ENCODE data around the gene SMAD3.

The SMAD3 gene

DNA sequence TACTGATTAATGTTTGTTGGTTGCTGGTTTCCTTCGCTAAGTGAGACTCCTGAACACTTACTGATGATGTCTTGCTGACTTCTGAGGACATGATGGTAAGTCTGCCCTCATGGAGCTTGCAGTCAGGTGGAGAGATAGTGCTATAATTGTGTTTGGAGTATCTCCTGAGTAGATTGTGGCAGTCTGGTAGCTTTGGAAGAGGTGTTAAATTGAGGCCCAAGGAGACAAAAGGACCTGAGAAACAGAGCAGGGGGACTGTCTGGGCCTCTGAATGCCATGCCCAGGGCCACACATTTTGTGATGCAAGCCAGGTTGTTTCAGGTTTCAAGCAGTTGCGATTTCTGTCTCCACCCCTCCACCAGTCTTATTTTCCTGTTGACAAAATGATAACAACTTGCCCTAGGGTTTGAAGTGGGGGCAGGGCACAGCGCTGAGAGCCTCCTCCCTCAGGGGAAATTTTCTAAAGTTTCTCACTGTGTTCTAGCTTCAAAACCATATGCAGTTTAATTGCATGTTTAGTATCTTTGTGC, 16.7 kb downstream of the SMAD3 start:
- peak; percentile 75 for DNase-seq

DNA sequence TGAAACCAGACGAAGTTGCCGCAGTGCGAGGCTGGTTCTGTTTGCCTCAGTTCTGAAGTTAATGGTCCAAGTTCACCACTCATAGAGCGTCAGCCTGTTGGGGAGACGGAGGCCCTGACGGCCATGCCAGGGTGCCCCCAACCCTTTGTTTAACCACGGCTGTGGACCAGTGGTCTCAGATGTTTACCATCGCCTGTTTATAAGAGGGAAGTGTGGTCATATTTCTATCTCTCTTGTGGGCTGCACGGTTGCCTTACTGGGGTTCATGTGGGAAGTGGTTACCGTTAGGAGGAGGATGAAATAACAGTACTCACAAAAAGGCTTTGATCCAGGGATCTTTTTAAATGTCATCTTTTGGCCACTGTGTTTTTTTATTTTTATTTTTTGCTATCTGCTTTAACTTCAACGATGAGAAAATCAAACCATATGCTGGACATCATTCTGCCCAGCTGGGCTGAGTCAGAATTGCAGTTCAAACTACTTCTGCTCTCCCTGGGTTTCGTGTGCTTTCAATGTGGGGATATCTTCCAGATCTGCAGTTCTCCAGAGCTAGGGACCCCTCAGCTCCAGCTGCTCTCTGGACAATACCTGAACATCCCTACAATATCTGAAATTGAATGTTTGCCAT, 17.8 kb downstream of the SMAD3 start:
- peak; percentile 46 for DNase-seq

- no peak for DNase-seq
Measured at GRCh38 chr15:67084561-67084960, 19.2 kb downstream of the SMAD3 start.

DNA sequence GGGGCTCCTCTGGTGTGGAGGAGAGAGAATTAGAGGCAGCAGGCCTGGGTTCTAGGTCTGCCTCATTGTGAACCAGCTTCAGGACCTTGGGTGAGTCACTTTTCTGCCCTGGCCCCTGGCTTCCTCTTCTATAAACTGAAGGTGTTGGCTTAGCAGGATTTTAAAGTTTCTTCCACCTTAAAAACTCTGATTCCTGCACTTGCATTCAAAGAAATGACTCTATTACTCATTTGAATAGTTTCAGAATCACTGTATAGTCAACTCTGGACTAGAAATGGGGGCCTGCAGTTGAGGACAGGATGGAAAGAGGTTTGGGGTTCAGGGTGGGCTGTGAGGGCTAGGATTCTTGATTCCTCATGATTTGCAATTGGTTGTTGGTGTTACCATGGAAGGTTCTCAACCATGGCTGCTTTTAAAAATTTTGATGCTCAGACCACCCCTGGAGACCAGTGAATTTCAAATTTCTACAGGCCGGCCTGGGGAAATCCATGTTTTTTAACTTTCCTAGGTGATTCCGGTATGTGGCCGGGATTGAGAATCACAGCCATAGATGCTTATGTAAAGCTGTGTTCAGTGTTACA, 19.9 kb downstream of the SMAD3 start:
- no peak for DNase-seq

DNA sequence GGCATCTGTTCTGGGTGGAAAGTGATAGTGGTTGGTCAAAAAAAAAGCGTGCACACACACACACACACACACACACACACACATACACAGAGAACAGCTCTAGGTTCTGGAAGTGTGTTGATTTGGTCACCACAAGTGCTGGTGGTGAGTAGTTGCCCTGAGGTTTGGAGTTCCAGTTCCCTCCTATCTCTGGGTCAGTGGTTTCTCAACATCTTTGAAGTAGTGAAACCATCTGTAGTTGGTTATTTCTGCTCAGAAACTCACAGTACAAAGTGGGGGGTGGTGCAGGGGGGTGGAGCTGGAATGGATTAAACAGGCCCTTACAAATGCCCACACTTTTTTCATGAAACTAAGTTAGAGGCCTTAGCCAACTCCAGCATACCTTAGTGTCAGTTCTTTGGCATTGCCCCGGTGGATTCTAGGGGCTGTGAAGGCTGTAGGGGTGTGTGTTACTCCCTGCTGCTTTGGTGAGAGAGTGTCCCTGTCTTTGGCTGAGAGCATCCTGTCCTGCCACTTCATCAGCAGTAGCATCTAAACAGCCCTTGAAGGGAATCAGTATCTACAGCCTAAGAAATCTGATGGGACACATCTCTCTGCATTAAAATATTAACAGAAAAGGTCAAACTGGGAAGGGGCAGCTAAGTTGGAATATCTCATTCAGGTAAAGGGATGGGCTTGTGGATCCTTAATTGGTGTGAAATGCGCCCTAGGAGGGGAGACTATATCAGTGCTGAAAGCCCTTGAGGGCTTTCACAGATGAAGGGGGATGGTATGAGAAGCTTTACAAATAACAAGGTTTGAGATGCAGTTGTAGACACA, 20.6 kb downstream of the SMAD3 start:
- DNase-seq = peak; percentile 67

- DNase-seq = no peak
Measured at GRCh38 chr15:67086637-67086914, 21.2 kb downstream of the SMAD3 start.

DNA sequence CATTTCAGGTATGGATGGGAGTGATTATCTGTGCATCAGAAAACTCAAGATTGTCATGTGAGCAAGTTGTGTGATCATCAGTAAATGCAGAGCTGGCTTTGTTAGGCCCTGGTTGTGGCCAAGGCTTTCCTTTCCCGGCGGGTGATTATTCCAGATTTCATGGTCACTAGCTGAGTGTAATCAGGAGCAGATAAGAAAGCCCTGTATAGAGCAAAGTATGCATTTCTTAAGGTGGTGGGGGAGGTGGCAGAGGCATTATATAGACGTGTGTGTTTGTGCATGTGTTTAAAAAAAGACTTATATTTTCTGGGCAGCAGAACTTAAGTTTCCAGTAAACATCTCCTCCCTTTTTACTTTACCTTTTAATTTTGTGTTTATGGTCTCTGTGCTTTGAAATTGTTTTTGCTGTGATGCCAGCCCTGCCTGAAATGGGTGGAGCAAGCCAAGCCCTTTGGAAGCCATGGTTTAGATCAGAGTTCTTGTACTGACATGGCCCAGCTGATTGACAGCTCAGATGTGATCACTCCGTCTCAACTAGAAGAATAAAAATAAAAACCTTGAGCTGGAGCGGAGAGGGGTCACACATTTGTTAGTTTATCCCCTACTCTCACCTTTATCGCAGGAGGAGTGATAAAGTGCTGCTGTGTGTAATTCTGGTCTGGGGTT, 22.2 kb downstream of the SMAD3 start:
- DNase-seq = no peak

DNA sequence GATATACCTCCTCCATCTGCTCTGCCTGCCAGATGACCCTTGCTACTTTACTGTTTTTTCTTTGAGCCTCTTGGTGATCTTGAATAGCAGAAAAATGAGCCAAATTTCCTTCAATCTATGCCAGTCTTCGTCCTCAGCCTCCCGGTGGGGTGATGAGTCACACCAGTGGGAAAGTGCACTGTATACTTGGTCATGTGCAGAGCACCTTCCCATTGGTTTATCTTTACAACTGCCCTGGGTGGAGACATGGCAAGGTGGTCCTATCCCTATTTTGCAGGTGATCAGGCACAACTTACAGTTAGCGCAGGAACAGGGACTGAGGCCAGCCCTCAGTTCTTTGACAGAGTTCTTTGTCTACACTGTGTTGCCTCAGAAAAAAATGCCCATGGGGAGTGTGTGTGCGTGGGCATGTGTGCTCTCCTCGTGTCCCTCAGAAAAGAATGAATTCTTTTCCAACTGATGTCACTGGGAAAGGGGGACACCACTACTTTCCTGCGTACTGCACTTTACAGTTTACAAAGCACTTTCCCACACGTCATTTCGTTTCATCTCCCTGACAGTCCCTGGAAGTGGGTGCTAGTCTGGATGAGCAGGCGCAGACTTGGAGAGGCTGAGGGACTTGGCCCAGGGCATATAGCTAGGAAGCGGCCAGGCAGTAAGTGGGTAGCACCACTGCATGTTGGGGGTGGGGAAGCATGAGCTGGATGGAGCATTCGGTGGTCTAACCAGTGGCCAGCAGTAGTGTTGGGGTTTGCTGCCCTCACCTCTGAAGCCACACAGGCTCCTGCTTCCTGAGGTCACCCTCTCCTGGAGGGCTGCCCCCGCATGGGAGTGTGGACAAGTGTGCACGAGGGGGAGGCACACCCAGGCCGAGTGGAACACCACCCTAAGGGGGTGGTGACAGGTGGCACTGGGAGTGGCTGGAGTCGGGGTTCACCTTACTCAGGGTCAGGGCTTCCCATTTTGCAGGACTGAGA, 24.1 kb downstream of the SMAD3 start:
- DNase-seq = no peak

DNA sequence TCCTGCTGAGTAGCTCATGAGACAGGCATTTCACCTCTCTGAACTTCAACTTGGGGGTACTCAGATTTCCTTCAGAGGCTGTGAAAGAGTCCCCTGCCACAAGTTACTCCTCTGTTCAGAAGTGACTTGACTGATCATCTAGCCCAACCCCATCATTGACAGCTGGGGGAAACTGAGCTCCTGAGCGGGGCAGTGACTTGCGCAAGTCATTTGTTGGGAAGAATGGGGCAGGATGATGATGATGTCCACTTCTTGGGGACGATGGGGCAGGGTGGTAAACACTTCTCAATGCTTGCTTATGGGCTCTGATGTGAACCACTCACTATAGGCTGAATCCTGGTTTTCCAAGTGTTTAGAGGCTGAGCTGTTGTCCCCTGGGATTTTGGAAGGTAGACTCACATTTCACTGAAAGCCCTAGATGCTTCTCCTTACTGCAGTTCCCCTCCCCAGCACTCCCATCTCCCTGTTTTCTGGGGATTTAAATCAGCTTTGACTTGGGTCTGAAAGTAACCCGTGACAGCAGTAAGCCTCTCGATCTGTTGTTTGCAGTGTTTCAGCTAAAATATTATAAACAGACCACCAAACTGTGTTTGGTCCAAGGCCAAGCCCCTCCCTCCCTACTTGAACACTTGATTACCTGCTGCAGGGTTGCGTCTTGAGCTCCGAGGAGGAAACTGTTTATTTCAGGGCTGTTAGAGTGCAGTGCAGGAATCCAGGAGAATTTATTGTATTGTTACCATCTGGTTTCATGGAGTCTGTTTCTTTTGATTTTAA, 25.1 kb downstream of the SMAD3 start:
- no peak for DNase-seq

DNA sequence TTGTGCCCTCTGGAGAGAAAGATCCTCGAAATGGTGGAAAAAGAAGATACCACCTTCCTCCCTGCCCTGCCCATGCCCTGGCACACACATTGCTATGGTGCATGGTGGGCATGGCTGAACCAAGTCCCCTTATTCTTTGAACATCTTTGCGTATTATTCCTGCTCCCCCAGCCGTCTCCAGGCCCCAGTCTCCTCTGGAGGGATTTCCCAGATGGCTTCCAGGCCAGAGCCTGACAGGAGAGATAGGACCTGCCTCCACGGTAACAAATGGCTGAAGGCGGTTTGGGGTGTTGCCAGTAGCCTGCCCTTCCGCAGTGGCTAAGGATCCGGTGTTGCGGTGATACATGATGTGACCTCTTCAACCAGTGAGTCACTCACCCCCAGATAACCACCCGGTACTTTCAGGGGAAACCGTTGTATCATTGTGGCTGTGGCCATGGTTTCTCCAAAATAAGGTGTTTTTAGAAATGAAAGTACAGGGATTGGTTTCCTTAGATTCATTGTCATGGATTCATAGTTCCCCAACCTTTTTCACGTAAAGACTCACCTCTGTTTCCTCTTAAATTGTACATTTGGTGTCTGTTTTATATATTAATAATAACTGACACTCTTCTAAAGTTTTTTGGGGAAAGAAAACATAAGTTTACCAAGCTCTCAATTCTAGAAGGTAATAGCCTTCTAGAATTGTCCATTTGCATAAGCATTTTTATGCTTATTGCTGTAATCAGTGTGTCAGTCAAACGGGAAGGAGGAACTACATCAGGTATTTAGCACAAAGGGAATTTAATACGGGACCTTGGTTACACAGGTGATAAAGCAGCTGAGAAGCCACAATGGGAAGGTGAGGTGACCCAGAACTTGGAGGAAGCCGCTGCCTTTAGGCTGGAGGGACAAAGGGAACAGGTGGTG, 25.9 kb downstream of the SMAD3 start:
- peak; percentile 84 for DNase-seq

- DNase-seq = no peak
Measured at GRCh38 chr15:67091980-67092677, 26.7 kb downstream of the SMAD3 start.

DNA sequence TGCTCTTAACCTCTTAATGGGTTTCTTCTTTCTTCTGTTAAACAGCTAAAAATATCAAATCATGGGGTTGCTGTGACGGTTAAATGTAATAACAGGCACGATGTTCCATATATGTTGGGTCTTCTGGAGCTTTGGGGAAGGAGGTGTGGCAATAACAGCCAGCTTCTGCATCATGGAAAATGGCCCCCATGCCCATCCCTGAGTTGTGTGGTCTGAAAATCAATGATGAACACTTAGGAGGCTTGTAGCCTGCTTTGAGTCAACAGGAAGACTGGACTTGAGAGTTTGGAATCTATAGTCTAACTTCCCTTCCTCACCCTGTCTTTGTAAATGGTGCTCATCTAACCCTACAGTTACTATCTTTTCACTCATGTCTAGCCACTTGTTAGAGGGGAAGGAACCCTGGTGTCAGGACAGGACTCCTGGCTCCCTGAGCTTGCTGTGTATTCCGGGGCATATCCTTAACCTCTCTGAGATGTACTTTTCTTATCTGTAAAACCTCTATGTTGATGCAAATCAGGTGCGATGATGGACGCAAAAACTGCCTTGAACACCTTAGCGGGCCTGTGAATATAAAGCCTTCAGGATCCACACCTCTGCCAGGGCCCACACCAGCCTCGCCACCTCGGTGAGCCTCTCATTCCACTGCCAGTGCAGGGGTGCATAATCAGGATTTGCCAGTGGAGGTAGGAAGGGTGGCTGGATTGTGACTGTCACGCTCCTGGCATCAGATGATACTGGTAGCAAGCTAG, 27.5 kb downstream of the SMAD3 start:
- DNase-seq = no peak

DNA sequence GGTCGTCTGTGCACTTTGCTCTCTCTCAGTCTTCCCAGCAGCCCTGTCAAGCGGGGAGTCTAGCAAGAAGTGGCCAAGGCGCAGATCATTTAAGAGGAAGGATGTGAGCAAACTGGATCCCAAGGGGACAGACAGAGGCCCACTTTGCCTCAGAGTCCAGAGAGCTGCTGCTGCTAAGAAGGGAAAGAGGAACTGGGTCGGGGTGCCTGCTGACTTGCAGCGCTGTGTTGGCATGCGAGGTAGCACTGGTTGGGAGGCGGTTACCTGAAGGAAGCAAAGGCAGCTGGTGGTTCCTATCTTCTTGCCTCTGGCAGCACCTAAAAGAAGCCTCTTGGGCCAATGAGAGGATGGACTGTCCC, 28.1 kb downstream of the SMAD3 start:
- no peak for DNase-seq

DNA sequence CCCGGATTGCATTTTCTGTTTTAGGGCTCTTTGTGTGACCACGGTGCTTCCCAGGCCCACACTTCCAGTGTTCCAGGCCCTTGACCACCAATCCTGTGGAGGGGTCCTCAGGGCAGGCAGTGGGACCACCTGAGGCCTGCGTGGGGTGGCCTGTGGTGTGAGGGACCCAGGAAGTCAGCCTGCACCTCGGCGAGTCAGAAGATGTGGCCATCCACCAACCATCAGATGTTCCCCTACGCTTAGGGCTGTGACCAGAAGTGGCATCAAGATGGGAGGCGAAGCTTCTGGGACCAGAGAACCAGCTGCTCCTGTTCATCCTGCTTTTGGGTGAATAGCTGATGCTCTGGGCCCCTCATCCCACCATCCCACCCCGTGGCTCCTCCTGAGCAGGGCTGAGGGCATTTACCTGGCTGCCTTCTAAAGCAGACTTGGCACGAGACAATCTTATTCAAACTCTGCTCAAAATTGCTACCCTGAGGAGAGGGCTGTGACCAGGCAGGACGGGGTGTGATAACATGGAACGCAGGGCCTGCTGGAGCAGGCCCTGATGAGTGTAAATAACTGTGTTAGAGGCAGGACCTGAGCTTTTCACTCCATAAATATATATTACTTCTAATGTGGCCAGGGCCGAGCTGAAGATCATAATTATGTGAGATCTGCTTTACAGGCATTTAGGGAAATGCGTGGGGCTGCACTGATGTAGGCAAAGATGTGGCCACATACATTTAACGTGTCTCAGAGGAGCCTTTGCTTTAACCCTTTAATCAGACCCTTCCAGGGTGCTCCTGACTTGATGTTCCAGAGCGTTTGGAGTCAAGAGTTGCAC, 28.8 kb downstream of the SMAD3 start:
- no peak for DNase-seq

GRCh38 chr15:67095912-67096311, 30.5 kb downstream of the SMAD3 start:
- no peak for DNase-seq

DNA sequence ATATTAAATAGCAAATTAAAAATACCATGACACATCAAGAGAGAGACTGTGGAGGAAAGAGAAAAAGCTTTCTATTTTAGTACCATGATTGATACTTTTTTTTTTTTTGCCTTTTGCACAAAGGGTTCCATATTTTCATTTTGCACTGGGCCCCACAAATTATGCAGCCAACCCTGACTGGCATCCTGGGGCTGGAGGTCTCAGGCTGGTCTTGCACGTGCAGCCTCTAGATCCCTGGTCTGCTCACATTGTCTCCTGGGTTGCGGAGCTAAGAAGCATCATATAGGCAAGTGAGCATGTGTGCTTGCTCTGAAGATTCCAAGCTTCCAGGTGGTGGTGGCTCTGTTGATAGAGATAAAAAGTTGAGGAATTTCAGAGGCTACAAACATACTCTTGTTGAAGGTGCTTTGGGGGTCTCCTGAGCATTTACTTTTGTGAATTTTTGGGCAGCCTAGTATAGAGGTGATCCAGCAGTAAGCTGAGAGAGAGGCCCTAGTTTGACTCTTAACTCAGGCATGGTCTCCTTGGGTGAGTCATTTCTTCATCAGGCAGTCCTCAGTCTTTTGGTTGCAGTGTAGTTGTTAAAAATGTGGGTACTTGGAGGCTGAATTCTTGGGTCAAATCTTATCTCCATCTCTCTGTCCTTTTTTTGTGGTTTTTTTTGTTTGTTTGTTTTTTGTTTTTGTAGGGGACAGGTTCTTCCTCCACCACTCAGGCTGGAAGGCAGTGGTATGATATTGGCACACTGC, 31.3 kb downstream of the SMAD3 start:
- no peak for DNase-seq

- no peak for DNase-seq
Measured at GRCh38 chr15:67097424-67097823, 32.0 kb downstream of the SMAD3 start.
